GM12892 (cell line): ENCODE results near the gene YWHAH.

Experiments used
- POLR2A ChIP-seq: IDR thresholded peaks from 2 replicates; pipeline ENCODE4 v1.6.1; 2011; ENCODE audit warnings: low read depth, low read length, control low read depth
- POLR2AphosphoS5 ChIP-seq: IDR thresholded peaks from 2 replicates; pipeline ENCODE4 v1.6.1; 2011; ENCODE audit warnings: low read depth, low read length, control low read depth
- TAF1 ChIP-seq: IDR thresholded peaks from 2 replicates; pipeline ENCODE4 v1.6.1; 2011; ENCODE audit warnings: low read depth, mild to moderate bottlenecking, control low read depth, low read length, borderline replicate concordance

DNA sequence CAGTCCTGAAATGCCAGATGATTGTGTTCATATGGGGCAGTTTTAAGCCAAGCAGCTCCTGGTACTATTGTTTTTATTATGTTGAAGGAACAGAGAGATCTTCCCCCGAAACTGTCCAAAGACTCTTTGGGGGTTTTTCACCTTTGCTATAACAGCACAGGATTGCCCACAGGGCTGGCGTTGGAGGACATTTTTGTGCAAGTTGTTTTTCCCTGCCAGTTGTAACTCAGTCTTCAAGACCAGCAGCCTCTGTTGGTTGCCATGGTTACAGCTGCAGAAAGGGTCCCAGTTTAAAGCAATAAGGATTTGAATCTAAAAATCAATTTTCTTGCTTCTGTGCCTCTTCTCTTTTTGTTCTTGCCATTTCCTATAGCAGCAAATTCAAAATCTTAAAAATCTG, 45.4 kb upstream of the YWHAH start:
- TF ChIP-seq POLR2AphosphoS5: no peak
- no peak for TF ChIP-seq POLR2A
- TF ChIP-seq TAF1: no peak
